HG02884 (cell line): Measurements from ENCODE around the gene AIF1L.

Experiments
- ATAC-seq: cut with Tn5 transposase; IDR thresholded peaks from one replicate; pipeline ENCODE4 v1.9.1; 2021; ENCODE audit warnings: mild to moderate bottlenecking, moderate library complexity; ENCODE audit not compliant: unreplicated experiment

AIF1L gene

DNA sequence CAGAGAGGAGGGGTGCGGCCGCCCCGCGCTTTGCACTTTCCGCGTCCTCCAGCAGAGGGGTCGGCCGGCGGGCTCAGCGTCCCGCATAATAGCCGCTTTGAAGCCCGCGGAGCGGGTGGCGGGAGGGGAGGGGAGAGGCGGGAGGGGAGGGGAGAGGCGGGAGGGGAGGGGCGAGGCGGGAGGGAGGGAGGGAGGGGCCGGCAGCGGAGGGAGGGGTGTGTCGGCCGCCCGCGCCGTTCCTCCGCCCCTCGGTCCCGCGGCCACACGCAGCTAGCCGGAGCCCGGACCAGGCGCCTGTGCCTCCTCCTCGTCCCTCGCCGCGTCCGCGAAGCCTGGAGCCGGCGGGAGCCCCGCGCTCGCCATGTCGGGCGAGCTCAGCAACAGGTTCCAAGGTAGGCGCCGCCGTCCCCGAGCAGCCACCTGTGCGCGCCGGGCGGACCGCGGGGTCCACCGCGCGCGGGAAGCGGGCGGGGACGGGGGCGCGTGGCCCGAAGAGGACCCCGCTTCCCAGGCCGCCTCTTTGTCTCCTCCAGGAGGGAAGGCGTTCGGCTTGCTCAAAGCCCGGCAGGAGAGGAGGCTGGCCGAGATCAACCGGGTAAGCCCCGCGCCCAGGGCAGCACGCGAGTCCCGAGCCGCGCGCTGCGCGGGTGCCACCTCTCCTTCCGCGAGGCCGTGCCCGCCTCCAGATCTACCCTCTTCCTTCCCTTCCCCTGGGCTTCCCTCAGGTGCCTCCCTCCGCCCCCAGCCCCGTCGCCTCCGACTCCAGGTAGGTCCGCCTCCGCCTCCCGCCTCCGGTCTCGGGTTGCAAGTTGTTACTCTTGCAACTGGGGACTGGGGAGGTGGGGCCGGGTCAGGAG is at the start of gene AIF1L:
TSS of gene AIF1L (plus strand) at position 263 of the 857 bp plus-strand sequence. CDS start at position 362, 99 bp downstream.
- no peak for ATAC-seq

DNA sequence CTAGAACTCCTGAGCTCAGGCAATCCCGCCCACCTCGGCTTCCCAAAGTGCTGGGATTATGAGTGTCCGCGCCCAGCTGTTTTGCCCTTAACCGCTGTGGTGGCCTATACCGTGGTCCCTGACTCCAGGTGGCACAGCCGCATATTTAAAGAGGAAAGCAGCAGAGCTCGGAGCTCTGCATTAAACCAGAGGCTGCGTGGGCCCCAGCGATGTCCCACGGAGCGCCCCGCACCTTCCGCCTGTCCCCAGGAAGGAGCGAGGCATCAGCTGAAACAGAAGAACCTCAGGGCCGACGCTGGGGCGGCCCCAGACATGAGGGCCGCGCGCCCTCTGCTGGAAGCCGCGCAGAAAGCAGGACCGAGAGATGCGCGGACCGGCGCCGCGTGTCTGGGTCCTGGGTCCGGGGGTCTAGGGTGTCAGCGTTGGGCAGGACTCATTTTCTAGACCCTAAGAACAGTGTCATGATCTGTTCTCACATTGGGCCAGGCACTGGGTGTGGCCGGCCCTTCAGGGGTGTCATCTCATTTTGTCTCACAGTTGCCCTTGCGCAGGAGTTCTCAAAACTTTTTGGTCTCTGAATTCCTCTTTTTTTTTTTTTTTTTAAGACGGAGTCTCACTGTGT is 49.6 kb upstream of the AIF1L start:
- ATAC-seq: no peak

DNA sequence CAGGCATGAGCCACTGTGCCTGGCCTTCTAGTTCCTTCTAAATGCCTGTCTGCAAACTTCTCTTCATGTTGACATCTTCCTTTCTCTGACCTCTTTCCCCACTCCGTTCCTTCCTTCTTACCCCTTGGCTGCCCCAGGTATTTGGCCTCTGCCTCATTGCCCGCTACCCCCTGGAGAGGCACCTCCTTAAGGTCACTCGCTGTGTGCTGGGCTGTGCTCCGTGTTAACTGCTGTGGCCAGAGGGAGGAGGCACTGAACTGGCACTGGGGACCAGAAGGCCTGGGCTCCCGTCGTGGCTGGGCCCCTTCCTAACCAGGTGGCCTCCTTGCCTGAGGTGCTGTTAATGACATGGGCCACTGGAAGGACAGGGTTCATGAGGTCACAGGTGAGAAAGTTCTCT is 48.0 kb upstream of the AIF1L start:
- no peak for ATAC-seq

DNA sequence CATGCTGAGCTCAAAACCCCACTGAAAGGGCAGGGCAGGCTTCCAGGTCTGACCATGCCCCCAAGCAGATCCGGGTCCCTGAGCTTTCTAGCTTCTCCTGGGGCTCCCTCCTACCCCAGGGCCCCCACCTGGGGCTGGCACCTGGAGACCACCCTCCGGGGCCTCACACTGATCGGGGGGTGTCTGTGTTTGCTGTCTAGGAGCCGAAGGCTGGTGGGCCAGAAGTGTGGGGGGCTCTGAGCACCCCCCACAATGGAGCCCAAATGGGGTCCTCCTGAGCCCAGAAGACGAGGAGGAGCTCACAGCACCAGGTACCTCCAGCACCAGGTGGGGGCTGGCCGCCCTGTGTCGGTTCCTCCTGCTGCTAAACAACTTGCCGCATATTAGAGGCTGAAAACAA is 47.5 kb upstream of the AIF1L start:
- ATAC-seq: no peak

DNA sequence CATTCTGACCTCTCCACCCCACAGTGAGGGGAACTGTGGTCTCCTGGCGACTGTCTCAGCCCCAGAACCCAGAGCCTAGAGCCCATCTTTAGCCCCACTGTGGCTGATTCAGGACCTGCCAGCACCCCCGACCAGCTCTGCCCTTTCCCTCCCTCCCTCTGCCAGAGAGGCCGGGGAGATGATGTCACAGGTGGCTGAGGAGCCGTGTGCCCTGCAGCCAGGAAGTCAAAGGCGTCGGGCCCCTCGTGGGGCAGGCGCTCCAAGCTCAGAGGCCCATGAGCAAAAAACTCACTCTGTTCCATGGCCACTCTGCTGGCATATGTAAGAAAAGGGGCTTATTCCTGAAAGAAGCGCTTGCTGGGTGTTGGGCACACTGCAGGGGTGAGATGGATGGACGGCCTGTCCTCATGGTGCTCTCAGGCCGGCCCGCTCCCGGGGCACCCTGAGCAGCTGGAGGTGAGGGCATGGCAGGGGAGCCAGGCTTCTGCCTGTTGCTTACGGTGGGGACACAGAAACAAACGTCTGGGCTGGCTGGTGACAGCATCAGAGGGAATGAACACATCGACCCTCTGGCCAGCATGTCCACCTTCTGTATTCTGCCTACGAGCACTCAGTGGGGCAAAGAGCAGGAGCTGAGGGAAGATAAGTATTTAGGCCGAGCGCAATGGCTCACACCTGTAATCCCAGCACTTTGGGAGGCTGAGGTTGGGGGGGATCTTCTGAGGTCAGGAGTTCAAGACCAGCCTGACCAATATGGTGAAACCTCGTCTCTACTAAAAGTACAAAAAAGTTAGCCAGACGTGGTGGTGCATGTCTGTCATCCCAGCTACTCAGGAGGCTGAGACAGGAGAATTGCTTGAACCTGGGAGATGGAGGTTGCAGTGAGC is 46.3 kb upstream of the AIF1L start:
- ATAC-seq: no peak

DNA sequence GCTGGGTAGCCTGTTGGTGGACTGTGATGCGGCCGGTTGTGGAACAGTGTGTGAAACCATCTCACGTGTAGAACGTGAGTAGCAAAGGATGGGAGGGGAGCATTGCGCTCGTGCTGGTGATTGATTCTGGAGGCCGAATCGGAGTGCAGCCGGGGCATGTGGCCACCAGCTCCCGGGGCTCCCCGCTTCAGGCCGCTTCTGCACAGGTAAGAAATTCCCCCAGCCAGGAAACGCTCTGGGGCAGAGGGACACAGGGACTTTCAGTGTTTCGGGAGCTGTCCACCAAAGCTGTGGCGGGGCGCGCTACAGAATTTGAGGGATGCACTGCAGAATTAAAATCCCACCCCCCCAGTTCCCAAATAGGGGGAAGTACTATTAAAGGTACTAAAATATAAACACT is 45.5 kb upstream of the AIF1L start:
- no peak for ATAC-seq

DNA sequence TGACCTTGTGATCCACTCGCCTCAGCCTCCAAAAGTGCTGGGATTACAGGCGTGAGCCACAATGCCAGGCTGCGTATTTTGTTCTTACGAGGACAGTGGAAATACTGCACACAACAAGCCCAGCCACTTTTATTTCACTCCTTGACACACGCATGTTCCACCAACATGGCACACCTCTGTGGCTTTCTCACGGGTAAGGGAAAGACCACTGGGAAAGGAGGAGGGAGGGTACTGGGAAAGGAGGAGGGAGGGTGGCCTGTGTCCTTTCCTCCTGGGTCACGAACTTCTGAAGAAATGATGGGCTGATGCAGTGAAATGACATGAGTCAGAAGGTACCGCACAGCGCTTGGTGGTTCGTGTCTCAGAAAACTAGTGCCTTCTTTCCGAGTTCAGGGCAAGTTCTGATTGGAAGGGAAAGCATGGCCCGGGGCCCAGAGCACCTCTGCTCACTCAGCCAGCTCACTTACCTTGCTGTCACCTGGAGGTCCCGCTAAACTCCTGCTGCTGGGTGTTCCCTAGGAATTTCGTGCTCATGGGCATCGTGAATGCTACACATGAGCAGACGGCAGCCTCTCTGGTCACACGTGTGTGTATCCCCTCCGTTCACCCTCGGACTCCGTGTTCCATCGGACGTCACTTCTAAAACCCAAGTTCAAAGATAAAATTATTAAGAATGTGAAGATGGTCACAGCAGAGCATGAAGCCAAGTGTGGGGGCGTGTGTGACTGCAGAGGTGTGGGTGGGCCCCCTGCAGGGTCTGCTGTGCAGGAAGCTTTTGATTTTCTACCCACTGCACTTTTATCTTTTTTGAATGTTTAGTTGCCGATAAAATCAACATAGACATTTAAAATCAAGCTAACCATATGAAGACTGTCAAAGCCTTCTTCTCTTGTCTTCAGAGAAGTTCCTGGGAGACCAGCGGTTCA is 44.5 kb upstream of the AIF1L start:
- no peak for ATAC-seq

DNA sequence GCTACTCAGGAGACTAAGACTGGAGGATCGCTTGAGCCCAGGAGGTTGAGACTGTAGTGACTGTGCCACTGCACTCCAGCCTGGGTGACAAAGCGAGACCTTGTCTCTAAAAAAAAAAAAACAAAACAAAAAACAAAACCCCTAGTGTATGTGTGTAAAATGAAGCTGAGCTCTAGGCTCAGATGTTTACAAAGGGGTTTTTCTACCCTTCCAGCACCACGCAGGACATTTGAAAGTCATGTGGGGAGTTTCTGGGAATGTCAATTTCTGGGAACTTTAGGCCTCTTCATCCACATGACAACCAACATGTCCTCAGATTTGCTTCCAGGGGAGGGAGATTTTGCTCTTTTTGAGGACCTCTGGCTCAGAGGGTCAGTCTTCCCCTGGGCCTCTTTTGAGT is 42.4 kb upstream of the AIF1L start:
- no peak for ATAC-seq

DNA sequence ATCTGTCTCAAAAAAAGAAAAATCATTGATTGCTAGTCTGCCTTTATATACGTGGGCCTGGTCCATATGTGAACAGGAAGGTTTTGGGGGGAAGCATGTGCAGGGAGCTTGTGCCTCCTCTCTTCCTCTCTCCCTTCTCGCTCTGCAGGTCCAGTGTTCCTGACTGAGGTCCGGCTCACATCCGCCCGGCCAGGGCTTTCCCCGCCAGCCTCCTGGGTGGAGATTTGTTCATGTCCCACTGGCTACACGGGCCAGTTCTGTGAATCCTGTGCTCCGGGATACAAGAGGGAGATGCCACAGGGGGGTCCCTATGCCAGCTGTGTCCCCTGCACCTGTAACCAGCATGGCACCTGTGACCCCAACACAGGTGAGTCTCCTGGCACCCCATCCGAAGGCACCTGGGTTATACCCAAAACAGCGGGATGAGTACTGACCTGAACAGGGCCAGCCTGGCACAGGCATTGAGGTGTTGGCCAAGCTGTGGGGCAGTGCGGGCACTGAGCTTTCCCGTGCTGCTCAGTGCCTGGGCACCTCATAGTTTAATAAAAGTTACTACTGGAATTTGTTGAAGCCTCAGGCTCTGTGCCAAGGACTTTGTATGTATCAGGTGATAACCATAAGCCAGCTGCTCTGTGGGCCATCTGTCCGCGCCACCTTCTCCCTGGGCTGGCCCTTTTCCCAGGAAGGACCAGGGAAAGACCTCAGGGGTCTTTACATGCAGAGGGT is 39.4 kb upstream of the AIF1L start:
- ATAC-seq: no peak

DNA sequence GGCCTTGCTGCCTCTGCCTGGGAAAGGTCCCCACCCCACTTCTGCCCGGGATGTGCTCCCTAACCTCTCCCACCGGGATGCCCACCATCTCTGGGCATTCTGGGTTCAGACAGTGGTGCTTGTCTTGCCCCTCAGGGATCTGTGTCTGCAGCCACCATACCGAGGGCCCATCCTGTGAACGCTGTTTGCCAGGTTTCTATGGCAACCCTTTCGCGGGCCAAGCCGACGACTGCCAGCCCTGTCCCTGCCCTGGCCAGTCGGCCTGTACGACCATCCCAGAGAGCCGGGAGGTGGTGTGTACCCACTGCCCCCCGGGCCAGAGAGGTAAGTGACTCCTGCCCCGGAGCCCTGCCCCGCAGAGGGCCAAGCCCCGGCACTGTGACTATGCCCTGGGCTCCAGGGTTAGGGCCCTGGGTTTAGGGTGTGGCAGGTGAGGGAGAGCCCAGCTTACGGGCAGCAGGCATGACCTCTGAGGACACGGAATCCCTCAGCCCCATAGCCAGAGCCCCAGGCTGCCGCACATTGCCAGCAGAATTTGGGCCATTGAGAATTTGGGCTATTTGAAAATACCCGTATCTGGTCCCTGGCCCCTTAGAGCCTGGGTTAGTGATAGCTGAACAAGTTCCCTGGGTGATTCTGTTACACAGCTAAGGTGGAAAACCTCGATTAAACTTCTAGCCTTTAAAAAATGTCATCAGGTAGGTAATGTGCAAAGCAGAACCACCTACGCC is 35.3 kb upstream of the AIF1L start:
- ATAC-seq: no peak

DNA sequence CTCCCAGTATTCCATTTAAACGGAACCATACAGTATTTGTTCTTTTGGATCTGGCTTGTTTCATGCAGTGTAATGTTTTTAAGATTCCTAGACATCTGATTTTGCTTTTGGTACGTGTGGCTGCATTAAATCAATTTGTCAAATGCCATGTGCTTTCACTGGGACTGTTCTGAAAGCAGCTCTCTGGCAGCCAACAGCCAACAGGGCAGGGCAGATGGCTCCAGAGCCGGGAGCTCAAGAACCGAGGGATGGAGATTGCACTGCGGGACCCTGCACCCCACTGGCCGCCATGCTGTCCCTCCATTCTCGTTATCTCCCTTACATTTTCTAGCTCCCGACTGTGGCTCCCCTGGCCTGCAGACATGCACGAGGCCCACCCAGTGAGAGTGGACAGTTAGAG is 33.4 kb upstream of the AIF1L start:
- no peak for ATAC-seq

DNA sequence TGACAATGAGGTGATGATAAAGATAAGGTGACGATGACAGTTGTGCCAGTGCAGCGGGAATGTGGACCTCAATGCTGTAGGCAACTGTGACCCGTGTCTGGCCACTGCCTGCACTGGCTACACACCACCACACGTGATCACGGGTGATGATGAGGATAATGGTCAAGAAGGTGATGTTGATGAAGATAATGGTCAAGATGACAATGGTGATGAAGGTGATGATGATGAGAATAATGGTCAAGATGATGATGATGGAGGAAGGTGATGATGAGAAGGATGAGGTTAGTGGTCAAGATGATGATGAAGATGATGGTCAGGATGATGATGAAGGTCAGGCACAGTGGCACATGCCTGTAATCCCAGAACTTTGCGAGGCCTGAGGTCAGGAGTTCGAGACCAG is 30.7 kb upstream of the AIF1L start:
- ATAC-seq: no peak

DNA sequence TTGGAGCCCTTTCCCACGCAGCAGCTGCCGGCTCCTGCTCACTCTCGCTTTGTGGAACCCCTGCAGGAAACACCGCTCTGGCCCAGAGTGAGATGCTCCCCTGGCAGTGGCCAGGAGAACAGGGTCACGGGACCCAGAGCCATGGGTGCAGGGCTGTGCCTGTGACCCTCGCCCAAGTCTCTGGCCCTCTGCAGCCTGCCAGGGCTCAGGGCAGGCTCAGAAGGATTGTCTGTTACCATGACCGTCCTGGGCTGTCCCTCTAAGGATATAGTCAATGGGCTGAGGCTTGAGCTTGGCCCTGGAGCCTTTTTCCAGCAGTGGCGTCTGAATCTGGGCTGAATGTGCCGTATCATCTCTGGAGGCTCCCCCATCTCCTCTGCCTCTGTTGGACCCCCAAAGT is 28.7 kb upstream of the AIF1L start:
- no peak for ATAC-seq

DNA sequence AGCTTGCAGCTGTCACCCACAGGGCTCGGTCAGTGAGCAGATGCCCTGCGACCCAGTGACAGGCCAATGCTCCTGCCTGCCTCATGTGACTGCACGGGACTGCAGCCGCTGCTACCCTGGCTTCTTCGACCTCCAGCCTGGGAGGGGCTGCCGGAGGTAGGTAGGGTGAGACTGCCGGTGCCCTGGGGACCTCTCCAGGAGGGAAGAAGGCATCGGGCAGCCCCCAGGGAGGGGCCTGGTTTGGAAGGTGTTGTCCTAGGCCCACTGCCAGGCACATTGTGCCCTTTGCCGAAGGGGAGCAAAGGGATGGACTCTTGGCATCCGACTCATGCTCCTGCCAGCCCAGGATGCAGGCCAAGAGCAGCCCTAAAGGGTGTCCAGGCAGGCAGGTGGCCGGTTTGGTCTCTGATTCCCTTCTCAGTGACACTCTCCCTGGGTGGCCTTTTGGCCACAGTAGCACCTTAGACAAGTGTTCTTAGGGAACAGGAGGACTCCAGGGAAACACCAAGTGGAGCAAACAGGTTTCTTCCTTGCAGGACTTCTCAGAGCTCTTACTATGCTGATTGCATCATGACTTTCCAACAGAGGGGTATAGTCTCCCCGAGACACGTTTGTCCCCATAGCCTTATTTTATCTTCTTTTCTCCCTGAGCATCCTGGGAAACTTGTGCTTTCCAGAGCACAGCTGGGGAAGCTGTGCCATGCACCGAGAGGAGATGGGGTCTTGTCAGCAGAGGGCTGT is 28.1 kb upstream of the AIF1L start:
- no peak for ATAC-seq

DNA sequence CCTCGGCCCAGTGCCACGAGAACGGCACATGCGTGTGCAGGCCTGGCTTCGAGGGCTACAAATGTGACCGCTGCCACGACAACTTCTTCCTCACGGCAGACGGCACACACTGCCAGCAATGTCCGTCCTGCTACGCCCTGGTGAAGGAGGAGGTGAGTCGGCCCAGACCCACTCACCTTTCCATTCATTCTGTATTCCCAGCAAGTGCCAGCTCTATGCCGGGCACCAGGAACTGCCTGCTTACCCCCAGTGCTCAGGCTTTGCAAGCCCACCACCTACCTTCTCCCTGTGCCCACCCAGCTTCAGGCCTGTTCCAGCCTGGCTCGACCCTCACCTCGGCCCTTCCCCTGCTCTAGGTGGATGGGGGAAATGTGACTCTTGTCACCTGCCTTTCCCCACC is 26.6 kb upstream of the AIF1L start:
- no peak for ATAC-seq

DNA sequence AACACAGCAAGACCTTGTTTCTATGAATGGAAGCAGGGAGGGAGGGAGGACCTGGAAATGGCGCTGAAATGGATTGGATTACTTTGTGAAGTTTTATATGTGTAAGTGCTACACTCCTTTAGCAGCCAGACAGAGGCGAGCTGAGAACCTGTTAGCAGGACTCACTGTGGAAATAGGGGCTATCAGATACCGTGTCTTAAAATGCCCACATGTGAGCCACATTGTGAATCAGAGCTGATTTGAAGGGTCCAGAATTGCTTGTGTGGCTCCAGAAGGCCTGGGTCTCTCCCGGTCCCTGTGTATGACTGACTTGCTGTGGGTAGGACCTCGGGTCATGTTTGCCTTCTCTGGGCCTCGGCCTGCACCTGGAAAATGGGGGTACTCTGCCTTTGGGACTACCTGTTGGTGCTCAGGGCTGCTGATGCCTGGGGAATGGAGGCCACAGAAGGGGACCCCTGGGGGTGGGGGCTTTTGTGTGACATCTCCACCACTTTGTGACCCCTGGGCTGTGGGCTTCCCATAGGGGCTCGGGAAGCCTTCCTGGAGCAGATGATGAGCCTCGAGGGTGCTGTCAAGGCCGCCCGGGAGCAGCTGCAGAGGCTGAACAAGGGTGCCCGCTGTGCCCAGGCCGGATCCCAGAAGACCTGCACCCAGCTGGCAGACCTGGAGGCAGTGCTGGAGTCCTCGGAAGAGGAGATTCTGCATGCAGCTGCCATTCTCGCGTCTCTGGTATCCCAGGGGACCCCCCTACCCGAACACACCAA is 24.0 kb upstream of the AIF1L start:
- ATAC-seq: no peak

DNA sequence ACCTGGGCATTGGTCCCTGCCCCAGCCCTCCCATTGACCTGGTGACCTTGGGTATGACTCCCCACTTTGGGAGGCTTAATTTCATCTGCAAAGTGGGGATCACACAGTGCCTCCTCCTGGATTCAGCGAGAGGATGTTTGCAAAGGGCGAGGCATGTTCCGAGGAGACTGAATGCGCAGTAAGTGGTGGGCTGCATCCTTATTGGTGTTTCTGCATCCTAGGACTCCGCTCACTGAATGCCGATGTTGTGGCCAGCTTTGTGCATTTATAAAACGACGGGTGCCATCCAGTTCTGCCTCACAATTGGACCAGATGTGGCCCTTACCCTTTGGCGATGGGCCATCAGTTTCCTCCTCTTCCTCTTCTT is 23.5 kb upstream of the AIF1L start:
- no peak for ATAC-seq
